Right lobe of liver (tissue), 4 donors: ENCODE measurements around the gene SORBS2.
A peak's percentile ranks its signal among the peaks of the same experiment; 100 is the strongest.

Experiments used
- CTCF ChIP-seq, 4 donors: fragments of 200-600 bp in 3 of 4; fragments of 450-650 bp in 1 of 4; IDR thresholded peaks; one replicate each; pipeline versions ENCODE4 v1.5.1 to v1.8.0; 2016 to 2022; ENCODE audit warnings: antibody characterized with exemption in 4 of 4, mild to moderate bottlenecking in 2 of 4
- POLR2A ChIP-seq: fragments of 450-650 bp; IDR thresholded peaks from one replicate; pipeline ENCODE4 v1.6.1; 2017; ENCODE audit warnings: antibody characterized with exemption, mild to moderate bottlenecking
- donor health status: DM: no; HTN: no; CAD: no.
- donor health status: DM: no; HTN: no; CAD: no.
- donor health status: DM: no; HTN: yes; CAD: no.

- TF ChIP-seq CTCF (IDR thresholded peaks at IDR 0.05) (no peak), POLR2A (peak; percentile 56)
Measured at GRCh38 chr4:185711726-185712125, 100.3 kb downstream of the SORBS2 start.
